ENCODE measurements around the gene SIRT2. TPM values are rescaled to one million over a fixed set of nuclear protein-coding genes. Genes with fewer than 3 reads are reported as not detected.
"Not testable (repeated sequence)": the region's sequence is repeated elsewhere in the genome, so short reads cannot be mapped to it uniquely, and the experiment has no call there.

SIRT2 gene
- polyA plus RNA-seq, 4 donors = 37.9 to 53.1 (median 43.9) TPM

GRCh38 chr19:38836159-38836982 is 63.0 kb downstream of the SIRT2 start:
- DNase-seq (ENCODE audit: low read depth in 4 of 4, low spot score in 2 of 4) = no peak

DNA sequence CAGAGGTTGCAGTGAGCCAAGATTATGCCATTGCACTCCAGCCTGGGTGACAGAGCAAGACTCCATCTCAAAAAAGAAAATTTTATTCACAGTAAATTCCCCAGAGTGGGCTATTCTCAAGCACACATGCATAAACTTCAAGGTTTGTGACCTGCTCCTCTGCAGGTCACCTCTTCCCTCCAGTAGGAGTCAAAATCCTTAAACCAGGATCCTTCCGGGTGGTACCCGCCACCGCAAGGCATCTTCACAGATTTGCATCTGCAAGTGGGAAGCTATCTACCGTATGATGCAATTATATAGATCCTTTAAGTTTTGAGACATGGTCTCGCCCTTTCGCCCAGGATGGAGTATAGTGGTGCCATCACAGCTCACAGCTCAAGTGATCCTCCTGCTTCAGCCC is 64.8 kb downstream of the SIRT2 start:
- no peak for DNase-seq (ENCODE audit: low read depth in 4 of 4, low spot score in 2 of 4)

GRCh38 chr19:38834104-38834490 is 65.3 kb downstream of the SIRT2 start:
- no peak for DNase-seq (ENCODE audit: low read depth in 4 of 4, low spot score in 2 of 4)

DNA sequence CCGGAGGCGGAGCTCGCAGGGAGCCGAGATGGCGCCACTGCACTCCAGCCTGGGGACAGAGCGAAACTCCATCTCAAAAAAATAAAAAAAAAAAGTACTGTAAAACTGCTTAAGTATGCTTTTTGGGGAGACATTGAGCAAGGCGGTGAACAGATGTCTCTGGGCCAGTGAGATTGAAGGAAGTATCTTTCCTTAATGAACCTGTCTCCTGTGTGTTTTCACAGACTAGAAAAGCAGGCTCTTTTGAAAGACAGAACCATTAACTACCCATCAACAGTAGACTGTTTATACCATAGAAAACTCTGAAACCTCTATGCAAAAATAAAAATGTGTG is 66.4 kb downstream of the SIRT2 start:
- no peak for DNase-seq (ENCODE audit: low read depth in 4 of 4, low spot score in 2 of 4)

DNA sequence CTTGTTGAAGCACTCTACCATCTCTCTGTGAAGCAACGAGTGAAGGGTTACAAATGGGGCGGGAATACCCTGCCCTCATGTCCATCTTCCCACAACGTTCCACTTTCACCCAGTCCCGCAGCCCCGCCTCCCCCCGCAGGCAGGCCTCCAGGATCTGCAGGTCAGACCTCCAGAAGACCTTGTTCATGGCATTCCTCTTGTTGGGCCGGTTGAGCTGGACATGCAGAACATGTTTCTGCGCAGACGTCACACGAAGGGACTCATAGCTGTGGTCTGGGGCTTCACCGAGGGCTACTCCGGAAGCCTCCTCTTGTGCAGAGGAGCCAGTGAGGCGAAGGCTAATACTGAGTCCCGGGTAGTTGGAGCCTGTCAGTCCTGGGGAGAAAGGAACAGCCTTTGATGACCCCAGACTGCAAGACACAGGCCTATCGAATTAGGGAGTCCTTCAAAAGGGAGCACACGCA is 68.2 kb downstream of the SIRT2 start:
- peak in 1 of 4 donors; percentile 55 for DNase-seq (ENCODE audit: low read depth in 4 of 4, low spot score in 2 of 4)

GRCh38 chr19:38830039-38830733 is 69.2 kb downstream of the SIRT2 start:
- DNase-seq (ENCODE audit: low read depth in 4 of 4, low spot score in 2 of 4) = no peak

DNA sequence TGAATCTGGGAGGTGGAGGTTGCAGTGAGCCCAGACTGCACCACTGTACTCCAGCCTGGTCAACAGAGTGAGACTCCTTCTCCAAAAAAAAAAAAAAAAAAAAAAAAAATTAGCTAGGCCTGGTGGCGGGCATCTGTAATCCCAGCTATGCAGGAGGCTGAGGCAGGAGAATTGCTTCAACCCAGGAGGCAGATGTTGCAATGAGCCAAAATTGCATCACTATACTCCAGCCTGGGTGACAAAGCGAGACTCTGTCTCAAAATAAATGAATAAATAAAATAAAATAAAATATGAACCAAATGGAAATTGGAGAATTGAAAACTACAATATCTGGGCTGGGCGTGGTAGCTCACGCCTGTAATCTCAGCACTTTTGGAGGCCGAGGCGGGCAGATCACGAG is 70.2 kb downstream of the SIRT2 start:
- DNase-seq (ENCODE audit: low read depth in 4 of 4, low spot score in 2 of 4) = not testable (repeated sequence)

Other genes starting within 250 kb of the SIRT2 start
- gene CAPN12, start 155.1 kb downstream of the SIRT2 start, polyA plus RNA-seq (ENCODE audit: insufficient read length in 4 of 4) = 10 to 100 TPM in 2 of 4 donors, 1 to 10 TPM in 2; 4.6 to 11.3 (median 7.4) TPM
- gene LGALS7, start 126.1 kb downstream of the SIRT2 start, polyA plus RNA-seq (ENCODE audit: insufficient read length in 4 of 4) = 1 to 10 TPM in 1 of 4 donors, under 1 TPM in 2, not detected in 1; 0.41 to 1.4 (median 0.71) TPM
- gene LGALS7B, start 110.4 kb downstream of the SIRT2 start, polyA plus RNA-seq (ENCODE audit: insufficient read length in 4 of 4) = 1 to 10 TPM in 2 of 4 donors, under 1 TPM in 1, not detected in 1; 0.95 to 3.2 (median 1.4) TPM
- 1 to 10 TPM in 3 of 4 donors, under 1 TPM in 1; 0.97 to 3.0 (median 2.0) TPM for gene LGALS4, start 86.7 kb downstream of the SIRT2 start, polyA plus RNA-seq (ENCODE audit: insufficient read length in 4 of 4)
- gene ECH1, start 67.8 kb downstream of the SIRT2 start, polyA plus RNA-seq (ENCODE audit: insufficient read length in 4 of 4) = 100 to 1,000 TPM; 149 to 161 (median 153) TPM
- 100 to 1,000 TPM; 434 to 500 (median 466) TPM for gene HNRNPL, start 49.6 kb downstream of the SIRT2 start, polyA plus RNA-seq (ENCODE audit: insufficient read length in 4 of 4)
- gene RINL, start 21.3 kb downstream of the SIRT2 start, polyA plus RNA-seq (ENCODE audit: insufficient read length in 4 of 4) = 10 to 100 TPM in 1 of 4 donors, 1 to 10 TPM in 3; 7.1 to 10.0 (median 8.3) TPM
- gene NFKBIB, start 351 bp upstream of the SIRT2 start, polyA plus RNA-seq (ENCODE audit: insufficient read length in 4 of 4) = 10 to 100 TPM in 2 of 4 donors, 1 to 10 TPM in 2; 8.2 to 13.4 (median 11.4) TPM
- 1 to 10 TPM in 2 of 4 donors, under 1 TPM in 2; 0.47 to 1.5 (median 1.1) TPM for gene CCER2, start 12.6 kb upstream of the SIRT2 start, polyA plus RNA-seq (ENCODE audit: insufficient read length in 4 of 4)
- gene SARS2, start 31.1 kb upstream of the SIRT2 start, polyA plus RNA-seq (ENCODE audit: insufficient read length in 4 of 4) = 10 to 100 TPM; 31.3 to 72.0 (median 53.4) TPM
- 10 to 100 TPM; 17.7 to 37.4 (median 26.9) TPM for gene MRPS12, start 31.3 kb upstream of the SIRT2 start, polyA plus RNA-seq (ENCODE audit: insufficient read length in 4 of 4)
- 10 to 100 TPM; 51.3 to 93.4 (median 81.1) TPM for gene FBXO17, start 76.1 kb upstream of the SIRT2 start, polyA plus RNA-seq (ENCODE audit: insufficient read length in 4 of 4)
- 1 to 10 TPM; 6.1 to 9.8 (median 7.8) TPM for gene FBXO27, start 132.9 kb upstream of the SIRT2 start, polyA plus RNA-seq (ENCODE audit: insufficient read length in 4 of 4)
- gene ACP7, start 184.8 kb upstream of the SIRT2 start, polyA plus RNA-seq (ENCODE audit: insufficient read length in 4 of 4) = 1 to 10 TPM in 1 of 4 donors, under 1 TPM in 3; 0.13 to 1.5 (median 0.56) TPM
- gene PAK4, start 226.2 kb upstream of the SIRT2 start, polyA plus RNA-seq (ENCODE audit: insufficient read length in 4 of 4) = 10 to 100 TPM; 42.6 to 80.8 (median 71.0) TPM

Measured in left renal cortex interstitium (tissue), 4 donors.